Measurements from ENCODE around the gene ABCB6.

DNA sequence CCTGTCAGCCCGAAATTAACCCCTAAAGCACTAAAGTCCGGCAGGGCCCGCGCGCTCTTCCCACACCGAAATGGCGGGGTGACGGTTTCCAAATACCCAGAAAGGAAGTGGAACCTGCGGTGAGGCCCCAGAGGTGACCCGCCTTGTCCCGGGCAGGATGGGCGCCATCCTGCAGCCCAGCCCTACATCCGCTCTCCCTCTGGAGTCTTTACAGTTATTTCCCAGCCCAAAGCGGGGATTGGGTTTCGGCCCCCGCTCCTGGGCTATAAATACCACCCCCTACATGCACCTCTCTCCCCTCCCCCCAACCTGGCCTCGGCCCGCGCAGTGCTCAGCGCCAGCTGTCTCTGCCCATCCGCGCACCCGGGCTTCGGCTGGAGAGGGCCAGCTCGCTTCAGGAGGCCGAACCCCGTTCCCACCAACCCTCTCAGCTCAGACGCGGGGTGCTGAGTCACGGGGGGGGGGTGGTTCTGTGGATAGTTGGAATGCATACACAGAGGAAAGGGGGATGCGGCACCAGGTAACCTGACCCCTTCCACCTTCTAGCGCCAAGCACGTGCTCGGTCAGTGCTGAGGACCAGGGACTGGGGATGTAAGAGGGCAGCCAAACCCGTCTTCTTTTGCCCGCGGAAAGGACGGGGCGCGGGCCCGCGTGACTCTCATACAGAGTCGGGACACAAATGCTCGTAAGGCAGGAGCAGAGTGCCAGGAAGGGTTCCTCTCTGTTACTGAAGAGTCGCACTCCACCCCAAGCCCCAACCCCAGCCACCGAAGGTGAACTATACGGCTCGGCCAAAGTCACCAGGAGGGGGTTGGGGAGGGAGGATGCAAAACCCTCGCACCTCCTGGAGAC, 34.4 kb upstream of the ABCB6 start, which contains the start of gene TUBA4B:
- TF ChIP-seq, protein P1, sequence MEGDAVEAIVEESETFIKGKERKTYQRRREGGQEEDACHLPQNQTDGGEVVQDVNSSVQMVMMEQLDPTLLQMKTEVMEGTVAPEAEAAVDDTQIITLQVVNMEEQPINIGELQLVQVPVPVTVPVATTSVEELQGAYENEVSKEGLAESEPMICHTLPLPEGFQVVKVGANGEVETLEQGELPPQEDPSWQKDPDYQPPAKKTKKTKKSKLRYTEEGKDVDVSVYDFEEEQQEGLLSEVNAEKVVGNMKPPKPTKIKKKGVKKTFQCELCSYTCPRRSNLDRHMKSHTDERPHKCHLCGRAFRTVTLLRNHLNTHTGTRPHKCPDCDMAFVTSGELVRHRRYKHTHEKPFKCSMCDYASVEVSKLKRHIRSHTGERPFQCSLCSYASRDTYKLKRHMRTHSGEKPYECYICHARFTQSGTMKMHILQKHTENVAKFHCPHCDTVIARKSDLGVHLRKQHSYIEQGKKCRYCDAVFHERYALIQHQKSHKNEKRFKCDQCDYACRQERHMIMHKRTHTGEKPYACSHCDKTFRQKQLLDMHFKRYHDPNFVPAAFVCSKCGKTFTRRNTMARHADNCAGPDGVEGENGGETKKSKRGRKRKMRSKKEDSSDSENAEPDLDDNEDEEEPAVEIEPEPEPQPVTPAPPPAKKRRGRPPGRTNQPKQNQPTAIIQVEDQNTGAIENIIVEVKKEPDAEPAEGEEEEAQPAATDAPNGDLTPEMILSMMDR (IDR thresholded peaks at IDR 0.05): no peak
- peak; percentile 21 for TF ChIP-seq POLR2A (IDR thresholded peaks at IDR 0.05; ENCODE audit: low read depth)
- no peak for TF ChIP-seq POLR2AphosphoS5 (IDR thresholded peaks at IDR 0.05)
- no peak for TF ChIP-seq EP300 (IDR thresholded peaks at IDR 0.05)

Measured in esophagus muscularis mucosa (tissue), 4 donors.